GM21526 (cell line): ENCODE results near the gene DBP.
"Not testable (repeated sequence)": the region's sequence is repeated elsewhere in the genome, so short reads cannot be mapped to it uniquely, and the experiment has no call there.

Experiments
- ATAC-seq: cut with Tn5 transposase; IDR thresholded peaks from one replicate; pipeline ENCODE4 v1.9.1; 2021; ENCODE audit warnings: moderate library complexity; ENCODE audit not compliant: unreplicated experiment, low FRiP score

Gene DBP

GRCh38 chr19:48642862-48643261, 5.7 kb upstream of the DBP start:
- no peak for ATAC-seq

GRCh38 chr19:48641850-48642249, 4.7 kb upstream of the DBP start:
- ATAC-seq: no peak

GRCh38 chr19:48639483-48640375, 2.5 kb upstream of the DBP start:
- no peak for ATAC-seq

DNA sequence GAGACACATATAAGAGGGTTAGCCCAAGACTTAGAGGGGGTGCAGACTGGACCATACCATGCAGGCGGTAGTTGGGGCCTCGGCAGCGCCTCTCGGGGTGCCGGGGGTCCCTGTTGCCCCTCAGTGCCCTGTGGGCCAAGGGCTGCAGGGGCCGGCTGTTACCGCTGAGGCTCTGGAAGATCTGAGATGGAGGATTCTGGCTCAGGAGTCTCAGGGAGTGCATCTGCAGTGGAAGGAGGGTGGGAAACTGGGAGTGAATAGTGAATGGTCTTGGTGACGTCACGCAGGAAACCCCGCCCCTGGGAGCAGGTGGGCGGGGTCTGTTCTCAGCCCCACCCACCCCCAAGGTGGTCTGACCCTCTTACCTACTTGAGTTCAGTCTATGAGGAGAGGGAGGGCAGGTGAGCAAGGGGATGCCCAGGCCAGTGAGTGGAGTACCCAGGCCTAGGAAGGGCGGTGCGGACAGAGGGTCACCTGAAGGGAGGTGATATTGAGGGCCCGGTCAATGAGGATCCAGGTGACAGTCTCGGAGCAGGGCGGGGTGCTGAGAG, 1.7 kb upstream of the DBP start:
- ATAC-seq: no peak

GRCh38 chr19:48637948-48638830, 1.0 kb upstream of the DBP start:
- ATAC-seq: peak; percentile 13

DNA sequence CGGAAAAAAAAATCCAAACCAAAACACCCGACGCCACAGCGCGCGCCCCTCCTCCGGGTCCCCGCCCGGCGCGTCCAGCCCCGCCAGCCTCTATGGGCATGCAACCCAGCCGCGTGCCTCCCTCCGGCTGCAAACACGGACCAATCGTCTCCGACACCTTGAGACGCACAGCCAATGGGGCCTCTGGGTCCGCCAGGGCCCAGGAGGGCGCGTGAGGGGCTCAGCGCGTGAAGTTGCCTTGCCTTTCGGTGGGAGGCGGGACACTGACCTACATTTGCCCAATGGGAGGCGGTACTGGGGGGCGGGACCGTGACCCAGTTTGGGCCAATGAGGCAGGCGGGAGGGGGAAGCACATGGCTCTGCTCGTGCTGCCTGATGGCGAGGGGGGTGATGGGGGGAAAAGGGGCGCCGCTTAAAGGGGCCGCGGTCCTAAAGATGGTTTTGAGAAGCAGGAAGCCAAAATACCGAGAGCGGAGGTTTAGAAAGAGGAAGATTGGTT, 319 bp upstream of the DBP start:
- ATAC-seq: peak; percentile 55

DNA sequence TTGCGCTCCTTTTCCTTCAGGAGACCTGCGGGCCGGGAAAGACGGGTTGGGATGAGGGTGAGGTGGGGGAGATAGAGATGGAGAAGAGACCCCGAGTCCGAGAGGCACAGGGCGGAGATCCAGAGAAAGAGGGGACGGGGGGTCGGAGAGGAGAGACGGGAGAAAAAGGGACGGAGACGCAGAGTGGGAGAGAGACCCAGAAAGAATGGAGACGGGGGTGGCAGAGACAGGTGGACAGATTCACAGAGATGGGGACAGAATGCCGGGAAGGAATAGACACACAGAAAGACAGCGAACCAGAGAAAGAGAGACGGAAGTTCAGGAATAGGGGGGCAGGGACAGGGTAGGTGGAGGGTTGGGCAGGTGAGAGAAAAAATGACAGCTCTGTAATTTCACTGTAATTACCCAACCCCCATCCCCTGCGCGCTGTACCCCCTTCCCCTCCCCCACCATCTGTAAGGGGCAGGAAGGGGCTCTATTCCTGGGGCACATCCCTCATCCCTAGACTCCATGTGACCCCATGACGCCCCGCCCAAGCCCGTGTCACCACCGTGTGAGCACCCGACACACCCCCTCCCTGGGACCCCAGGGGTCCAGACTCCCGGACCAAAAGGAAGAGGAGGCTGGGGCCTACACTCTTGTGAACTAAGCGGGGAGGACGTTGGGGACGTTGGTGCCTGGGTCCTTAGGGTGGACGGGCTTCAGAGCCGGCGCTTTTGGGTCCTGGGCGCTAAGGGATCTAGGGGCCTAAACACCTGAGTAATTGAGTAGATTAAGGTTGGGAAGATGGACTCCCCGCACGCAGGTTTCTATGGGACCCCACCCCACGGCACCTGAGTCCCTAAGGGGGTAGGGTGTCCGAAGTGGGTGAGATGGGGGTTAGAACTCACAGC, 967 bp downstream of the DBP start:
- ATAC-seq: no peak

DNA sequence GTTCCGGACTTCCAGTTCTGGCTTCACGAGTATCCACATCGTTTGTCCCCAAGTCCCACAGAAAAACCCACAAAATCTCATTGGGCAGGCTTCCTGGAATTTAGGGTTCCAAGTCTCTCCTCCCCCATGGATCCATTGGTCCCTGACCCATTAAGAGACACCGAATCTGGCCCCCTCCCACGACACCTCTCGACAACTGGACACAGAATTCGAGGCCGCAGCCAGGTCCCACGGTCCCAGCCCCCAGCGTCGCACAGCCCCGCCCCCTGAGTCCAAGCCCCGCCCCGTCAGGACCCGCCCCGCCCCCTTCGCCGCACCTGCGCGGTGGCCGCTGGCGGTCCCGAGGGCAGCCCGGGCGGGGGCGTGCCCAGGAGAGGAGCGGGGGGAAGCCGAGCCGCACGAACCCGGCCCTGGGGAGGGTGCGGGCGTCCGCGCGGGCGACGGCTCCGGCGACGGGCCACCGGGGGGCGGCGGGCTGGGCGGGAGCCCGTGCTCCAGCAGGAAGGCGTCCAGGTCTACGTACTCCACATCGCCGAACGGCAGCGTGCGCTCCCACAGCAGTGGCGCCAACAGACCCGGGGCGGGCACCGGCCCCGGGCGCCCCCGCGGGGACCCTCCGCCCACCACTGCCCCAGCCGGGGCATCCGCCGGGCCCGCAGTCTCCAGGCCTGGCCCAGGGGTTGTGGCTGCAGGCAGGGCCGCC, 1.8 kb downstream of the DBP start:
- no peak for ATAC-seq

- ATAC-seq: peak; percentile 25
Observed at GRCh38 chr19:48634424-48635262, 2.5 kb downstream of the DBP start.

- no peak for ATAC-seq
Observed at GRCh38 chr19:48634036-48634342, 3.2 kb downstream of the DBP start.

DNA sequence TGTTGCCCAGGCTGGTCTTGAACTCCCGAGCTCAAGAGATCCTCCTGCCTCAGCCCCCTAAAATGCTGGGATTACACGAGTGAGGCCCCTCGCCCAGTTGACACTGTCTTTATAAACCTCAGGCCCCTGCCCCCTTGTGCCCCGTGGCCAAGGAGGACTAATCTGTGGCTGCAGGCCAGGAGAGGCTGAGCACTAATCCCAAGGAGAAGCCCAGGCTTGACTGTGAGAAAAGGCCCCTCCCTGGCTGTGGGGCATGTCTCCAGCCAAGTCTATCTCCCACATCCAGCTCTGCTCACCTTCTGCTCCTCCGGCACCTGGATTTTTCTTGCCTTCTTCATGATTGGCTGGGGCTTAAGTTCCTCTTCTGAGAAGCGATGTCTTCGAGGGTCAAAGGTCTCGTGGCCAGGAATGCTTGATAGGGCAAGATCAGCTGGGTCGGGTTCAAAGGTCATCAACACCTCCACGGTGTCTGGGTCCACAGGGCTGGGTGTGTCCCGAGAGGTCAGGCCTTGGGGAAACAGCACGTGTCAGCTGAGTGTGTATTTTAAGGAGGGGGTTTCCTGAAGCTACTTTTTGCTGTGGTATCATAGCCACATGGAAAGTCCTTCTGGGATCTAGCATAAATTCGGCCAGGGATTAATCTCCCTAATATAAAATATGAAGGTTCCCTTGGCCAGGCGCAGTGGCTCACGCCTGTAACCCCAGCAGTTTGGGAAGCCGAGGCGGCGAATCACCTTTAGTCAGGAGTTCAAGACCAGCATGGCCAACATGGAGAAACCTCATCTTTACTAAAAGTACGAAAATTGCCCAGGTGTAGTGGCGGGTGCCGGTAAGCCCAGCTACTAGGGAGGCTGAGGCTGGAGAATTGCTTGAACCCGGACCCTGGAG, 3.8 kb downstream of the DBP start:
- ATAC-seq: no peak

DNA sequence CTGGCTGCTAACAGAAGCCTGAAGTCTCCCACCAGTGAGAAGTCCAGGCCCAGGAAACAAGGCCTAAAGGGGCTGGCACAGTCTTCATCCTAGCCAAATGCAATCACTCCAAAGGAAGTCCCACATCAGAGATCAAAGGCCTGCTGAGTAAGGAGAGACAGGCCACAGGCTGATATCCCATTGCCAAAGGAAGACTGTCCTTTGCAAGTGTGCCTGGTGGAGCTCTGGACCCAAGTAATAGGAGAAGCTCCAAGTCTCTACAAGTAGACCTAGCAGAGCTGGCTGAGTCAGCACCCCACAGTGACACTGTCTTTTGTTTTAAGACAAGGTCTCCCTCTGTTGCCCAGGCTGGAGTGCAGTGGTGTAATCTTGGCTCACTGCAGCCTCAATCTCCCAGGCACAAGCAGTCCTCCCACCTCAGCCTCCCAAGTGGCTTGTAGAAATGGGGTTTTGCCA, 4.5 kb downstream of the DBP start:
- ATAC-seq: no peak

- ATAC-seq: not testable (repeated sequence)
Observed at GRCh38 chr19:48632286-48632685, 4.9 kb downstream of the DBP start.

- ATAC-seq: no peak
Observed at GRCh38 chr19:48631225-48631624, 6.0 kb downstream of the DBP start.

DNA sequence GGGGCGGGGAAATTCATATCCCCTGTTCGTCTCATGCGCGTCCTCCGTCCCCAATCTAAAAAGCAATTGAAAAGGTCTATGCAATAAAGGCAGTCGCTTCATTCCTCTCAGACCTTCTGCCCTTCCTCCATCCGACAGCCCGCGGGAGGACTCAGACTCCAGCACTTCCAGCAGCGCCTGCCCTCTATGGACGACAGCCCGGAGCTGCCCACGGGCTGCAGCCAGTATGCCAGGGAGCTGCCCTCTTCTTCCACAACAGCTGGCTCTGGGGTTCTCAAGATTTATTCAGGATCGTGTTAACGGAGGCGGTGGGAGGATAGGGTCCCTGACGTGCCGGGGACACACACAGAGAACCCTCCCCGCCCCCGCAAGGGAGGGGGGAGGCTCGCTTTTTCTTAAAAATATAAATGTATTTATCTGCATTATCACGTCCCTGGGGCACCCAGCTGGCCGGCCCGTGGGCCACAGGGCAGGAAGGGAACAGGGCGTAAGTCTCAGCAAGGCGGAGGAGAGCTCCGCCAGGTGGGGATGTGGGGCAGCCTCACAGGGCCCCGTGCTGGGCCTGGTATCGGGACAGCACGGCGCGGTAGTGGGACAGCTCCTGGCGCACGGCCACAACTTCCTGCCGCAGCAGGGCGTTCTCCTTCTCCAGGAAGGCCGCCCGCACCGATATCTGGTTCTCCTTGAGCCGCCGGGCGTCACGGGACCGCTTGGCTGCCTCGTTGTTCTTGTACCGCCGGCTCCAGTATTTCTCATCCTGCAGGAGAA, 6.7 kb downstream of the DBP start:
- ATAC-seq: no peak

- ATAC-seq: no peak
Observed at GRCh38 chr19:48629599-48630295, 7.4 kb downstream of the DBP start.

DNA sequence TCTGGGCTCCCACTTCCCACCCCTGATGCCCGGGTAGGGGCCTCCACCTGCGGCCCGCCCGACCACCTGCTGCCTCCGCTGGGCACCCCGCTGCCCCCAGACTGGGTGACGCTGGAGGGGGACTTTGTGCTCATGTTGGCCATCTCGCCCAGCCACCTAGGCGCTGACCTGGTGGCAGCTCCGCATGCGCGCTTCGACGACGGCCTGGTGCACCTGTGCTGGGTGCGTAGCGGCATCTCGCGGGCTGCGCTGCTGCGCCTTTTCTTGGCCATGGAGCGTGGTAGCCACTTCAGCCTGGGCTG, 7.9 kb downstream of the DBP start:
- ATAC-seq: no peak
